ENCODE results near the gene PGRMC1. TPM values are rescaled to one million over a fixed set of nuclear protein-coding genes. Genes with fewer than 3 reads are reported as not detected.

The PGRMC1 gene
- total RNA-seq, 1 donor from 2014 or later: 126 TPM

Other genes starting within 250 kb of the PGRMC1 start
- gene CT47C1, start 163.3 kb upstream of the PGRMC1 start, total RNA-seq: not detected
- not detected for gene KIAA1210, start 108.5 kb upstream of the PGRMC1 start, total RNA-seq
- gene SLC25A43, start 163.1 kb downstream of the PGRMC1 start, total RNA-seq: 4.3 TPM
- gene SLC25A5, start 232.2 kb downstream of the PGRMC1 start, total RNA-seq: 257 TPM

All from mucosa of gallbladder (tissue), 1 donor.